NCI-H146 treated with DMSO at 0.1 percent for 48 hours (cell line): ENCODE results near the gene RPS6KC1.
A peak's percentile ranks its signal among the peaks of the same experiment; 100 is the strongest.
"Not testable (repeated sequence)": the region's sequence is repeated elsewhere in the genome, so short reads cannot be mapped to it uniquely, and the experiment has no call there.

Experiments
- DNase-seq: peaks from one replicate; lab custom pipeline; 2025; ENCODE audit not compliant: unreplicated experiment; lab: John Stamatoyannopoulos, UW

The RPS6KC1 gene

DNA sequence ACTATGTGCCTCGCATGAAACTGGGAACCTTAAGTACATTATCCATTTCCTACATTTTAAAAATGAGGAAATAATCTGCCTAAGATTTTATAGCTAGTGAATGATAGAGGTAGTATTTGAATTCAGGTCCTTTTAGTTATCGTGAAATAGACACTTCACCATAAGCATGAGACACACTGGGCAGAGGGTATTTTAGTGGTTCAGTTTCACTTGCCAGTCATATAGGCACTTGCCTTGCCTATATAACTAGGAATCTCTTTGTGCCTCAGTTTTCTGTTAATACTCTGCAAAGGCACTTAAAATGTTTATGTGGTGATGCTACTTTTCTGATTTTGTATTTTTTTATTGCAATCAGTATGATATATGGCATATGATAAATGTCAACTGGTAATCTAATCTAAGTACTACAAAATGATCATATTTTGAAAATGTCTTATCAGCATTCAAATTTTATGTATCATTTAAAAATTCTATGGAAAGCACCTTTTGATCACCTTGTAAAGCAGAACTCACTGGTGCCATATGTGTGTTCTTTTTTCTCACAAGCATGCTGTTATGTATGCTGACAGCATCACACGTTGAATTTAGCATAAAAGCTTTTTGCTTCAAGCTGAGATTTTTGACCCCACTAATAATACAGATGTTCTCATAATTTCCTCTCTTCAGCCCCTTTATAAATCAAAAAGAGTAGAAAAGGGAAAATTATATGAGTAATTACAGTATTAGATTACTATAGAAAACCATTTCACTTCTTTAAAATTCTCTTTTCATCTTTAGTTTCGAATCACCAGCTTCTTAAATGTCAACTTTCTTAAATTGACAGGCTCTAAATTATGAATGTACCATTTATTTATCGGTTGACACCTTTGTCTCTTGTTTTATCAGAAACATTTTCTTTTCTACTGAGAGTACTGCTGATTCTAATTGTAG lies 52.6 kb downstream of the RPS6KC1 start:
- no peak for DNase-seq

GRCh38 chr1:213104604-213105003 lies 53.6 kb downstream of the RPS6KC1 start:
- no peak for DNase-seq

DNA sequence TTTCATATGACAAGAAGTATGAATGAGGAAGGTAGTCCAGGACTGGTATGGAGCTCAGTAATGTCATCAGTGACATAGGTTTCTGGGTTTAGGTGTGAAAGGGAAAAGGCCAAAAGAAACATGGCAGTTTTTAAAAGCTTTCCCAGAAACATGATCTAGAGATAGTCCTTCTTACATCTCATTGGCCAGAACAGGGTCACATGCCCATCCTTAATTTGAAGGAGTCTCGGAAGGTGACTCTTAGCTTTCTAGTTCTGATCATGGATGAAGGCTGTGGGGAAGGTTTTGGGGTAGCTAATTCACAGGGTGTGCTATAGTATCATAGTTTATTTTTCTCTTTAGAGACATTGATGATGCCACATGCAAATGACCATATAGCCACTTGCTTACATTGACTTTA lies 55.3 kb downstream of the RPS6KC1 start:
- DNase-seq: no peak

- DNase-seq: no peak
Observed at GRCh38 chr1:213107613-213108012, 56.6 kb downstream of the RPS6KC1 start.

DNA sequence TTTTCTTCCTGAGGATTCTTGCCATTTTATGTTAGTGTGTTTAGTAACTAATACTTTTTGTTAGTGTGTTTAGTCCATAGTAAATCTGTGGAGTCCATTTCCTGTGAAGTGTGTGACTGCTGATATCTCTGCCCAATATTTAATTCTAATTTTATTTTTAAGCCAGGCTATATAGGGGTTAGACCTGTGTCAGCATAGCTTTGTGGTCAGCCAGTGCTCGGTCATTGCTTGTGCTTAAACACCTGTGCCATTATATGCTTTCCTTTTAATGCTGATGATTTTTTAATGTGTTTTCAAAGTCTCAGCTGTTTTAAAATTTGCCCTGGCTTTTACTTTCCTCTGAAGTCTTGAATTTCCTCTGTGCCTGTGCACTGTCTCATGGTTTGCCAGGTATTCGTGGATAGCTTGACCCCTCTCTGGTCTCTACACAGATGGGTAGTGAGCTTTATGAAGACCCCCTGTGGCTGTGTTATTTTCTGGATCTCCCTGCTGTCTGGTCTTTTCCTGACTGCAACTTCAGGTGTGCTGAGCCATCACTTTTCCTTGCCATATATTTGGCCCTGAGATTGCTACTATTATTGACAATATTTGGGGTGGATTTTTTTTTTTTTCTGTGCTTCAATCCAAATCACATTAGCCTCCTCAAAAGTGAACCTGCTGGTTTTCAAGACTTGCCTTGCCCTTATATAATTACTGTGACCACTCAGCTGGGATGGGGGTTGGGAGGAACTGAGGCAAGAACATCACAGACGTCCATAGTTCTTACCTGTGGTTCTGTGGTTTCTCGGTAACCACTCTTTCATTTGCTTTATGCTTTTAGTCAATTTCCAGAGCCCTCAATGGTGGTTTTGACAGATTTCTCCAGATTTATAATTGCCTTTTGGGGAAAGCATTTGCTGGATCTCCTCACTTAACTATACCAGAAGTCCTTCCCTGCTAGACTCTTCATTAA lies 59.6 kb downstream of the RPS6KC1 start:
- DNase-seq: no peak

DNA sequence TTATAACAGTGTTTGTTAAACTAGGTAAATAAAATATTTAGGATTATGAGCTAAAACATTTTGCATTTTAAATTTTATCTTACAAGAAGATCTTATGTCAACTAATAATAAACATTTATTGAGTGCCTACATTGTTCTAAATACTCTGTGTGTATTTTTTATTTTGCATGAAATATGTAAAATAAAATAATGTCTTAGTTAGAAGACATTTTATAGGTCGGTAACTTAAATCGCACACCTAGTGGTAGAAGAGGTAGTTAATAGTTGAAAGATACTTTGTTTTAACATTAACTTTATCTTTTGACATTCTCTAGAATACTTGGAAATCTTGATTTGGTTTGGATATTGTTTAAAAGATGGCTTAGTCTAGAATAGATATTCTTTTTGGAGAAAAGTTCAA lies 60.5 kb downstream of the RPS6KC1 start:
- no peak for DNase-seq

GRCh38 chr1:213112723-213113122 lies 61.7 kb downstream of the RPS6KC1 start:
- DNase-seq: not testable (repeated sequence)

DNA sequence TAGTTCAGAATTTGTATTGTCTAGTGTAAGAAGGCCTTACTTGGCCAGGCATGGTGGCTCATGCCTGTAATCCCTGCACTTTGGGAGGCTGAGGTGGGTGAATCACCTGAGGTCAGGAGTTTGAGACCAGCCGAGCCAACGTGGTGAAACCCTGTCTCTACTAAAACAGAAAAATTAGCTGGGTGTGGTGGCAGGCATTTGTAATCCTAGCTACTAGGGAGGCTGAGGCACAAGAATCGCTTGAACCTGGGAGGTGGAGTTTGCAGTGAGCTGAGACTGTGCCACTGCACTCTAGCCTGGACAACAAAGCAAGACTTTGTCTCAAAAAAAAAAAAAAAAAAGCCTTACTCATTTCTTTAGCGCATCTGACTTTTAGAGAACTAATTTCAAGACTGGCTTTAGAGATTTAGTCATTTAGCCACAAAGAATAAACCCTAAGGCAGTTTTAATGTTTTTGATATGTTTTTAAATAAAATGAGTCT lies 66.7 kb downstream of the RPS6KC1 start:
- not testable (repeated sequence) for DNase-seq

- no peak for DNase-seq
Observed at GRCh38 chr1:213119794-213120193, 68.8 kb downstream of the RPS6KC1 start.

GRCh38 chr1:213120386-213120785 lies 69.3 kb downstream of the RPS6KC1 start:
- no peak for DNase-seq

GRCh38 chr1:213120961-213121360 lies 69.9 kb downstream of the RPS6KC1 start:
- DNase-seq: no peak

GRCh38 chr1:213122514-213122929 lies 71.5 kb downstream of the RPS6KC1 start:
- peak; percentile 59 for DNase-seq

DNA sequence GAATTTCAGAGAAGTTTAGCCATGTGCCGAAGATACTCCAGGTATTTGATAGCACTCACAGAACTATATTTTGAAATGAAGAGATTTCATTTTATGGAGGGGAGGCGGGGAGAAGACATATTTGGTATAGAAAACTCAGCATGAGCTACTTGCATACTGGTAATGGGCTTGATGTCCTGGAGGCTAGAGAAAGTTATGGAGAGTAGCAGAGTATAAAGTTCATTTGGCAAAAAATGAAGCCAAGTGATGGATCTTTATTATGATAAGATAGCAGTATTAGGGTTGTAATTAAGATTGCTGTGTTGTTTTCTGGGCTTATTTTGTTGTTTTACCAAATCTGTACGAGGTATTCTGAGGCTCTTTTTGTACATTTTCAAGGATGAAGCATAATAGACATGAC lies 72.0 kb downstream of the RPS6KC1 start:
- no peak for DNase-seq

DNA sequence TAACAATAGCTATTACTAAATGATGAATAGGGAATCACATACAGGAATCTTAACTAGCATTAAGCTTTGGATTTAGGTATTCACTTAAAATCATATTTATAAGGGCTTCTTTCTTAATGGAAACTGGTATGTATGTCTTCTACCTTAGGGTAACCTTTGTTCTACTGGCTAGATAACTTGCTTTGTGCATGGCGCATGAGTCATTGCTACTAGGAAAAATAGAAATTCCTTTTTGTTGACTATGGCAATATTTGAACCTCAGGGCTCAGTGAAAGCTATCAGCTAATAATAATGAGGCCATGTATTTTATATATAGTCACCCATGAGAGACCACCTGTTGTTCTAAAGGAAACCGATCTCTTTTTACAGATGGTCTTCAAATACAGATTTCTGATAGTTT lies 72.5 kb downstream of the RPS6KC1 start:
- peak; percentile 75 for DNase-seq

DNA sequence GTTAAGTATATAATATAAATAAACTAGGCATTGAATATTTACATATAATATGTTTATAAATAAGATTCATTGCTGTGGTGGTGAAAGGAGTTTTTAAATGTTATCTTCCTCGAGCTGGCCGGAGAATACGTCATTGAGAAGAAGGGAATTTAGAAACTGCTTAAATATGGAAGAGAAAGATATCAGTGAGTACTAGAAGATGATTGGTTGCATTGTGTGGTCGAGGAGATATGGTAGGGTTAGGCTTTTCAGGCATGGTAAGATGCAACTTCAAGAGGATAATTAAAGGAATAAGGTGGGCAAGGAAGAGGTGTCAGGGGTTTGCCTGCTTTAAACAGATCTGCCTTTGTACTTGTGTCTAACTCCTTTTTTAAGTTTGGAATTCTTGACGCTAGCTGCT lies 73.5 kb downstream of the RPS6KC1 start:
- DNase-seq: no peak

DNA sequence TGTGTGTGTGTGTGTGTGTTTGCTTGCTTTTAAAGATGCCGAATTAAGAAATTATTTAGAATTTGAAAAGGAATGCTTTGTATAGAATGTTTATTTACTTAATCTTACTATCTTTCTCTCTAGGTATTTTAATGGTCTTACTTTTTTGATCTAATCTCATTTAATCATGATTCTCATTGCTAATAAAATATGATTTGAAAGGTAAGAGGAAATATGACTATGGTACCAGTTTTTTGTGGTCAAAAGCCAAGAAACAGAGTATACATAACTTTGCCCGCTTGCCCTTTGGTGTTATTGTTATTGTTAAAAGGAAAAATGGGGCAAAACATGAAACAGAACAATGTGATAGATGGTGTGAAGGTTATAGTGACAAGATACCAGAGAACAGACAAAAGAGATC lies 74.6 kb downstream of the RPS6KC1 start:
- DNase-seq: no peak

GRCh38 chr1:213127074-213127473 lies 76.0 kb downstream of the RPS6KC1 start:
- no peak for DNase-seq

DNA sequence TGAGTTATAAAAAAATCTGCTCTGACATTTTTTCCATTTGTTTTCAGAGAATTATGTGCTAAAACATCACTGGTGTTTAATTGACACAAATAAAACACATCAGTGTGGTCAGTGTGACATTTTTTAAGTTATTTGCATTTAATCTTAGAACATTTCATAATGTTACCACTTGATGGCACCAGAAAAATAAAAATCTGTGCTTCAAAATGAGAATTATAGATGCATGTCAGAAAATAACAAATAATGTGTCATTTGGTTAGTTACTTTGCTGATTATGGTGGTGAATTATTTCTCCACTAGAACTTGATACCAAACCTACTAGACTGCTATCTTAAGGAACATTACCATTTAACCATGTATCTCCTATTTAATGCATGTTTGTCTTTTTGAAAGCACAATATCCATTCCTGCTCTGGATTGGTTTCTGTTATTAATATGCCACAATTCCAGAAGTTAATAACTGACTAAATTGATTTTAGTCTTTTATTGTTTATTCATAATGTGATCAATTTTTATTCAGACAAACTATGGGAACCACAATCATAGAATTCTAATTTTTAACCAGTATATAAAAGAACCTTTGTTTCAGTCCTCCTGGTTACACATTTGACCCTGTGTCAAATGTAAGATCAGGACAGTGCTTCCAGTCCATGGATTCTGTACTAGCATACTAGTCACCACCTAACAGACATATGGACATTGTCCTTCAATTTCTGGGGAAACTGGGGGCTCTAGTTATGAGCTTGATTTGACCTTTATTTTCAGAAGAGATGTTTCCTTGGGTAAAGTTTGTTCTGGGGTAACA lies 81.0 kb downstream of the RPS6KC1 start:
- DNase-seq: peak; percentile 21

- DNase-seq: no peak
Observed at GRCh38 chr1:213135572-213135971, 84.5 kb downstream of the RPS6KC1 start.

DNA sequence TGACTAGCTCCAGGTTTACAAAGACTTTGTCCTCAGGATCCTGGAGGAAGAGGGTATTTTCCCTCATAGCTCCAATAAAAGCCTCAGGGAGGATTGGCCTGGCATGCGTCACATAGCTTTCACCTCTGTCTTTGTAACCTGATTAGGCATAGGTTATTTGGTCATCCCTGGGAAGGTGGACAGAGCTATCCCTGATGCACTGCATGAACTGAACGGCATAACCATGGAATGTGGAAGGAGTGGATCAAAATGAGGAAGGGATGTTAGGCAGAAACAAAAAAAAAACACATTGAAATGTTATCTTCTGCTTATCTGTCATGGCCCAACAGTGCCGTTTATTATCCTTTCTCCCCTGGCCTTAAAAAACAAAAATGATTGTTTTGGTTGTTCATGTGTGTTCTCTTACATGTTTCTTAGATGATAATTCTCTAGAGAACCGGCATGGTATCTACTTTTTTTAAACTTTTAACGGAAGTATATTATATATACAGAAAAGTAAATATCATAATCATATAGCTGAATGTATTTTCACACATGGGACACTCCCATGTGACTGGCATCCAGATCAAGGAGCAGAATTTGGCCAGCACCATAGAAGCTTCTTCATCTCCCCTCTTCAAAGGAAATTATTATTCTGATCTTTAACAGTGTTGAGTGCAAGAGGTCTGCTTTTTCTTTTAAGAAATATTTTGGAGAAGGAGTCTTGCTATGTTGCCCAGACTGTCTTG lies 85.3 kb downstream of the RPS6KC1 start:
- DNase-seq: peak; percentile 58
